ENCODE results near the gene DHRSX. TPM values are rescaled to one million over a fixed set of nuclear protein-coding genes. Genes with fewer than 3 reads are reported as not detected.
A peak's percentile ranks its signal among the peaks of the same experiment; 100 is the strongest.

Gene DHRSX
- total RNA-seq, 3 donors from 2014 or later = 24.3 to 39.0 (median 29.2) TPM

- TF ChIP-seq CTCF (IDR thresholded peaks at IDR 0.05) = no peak
- no peak for TF ChIP-seq POLR2AphosphoS5 (IDR thresholded peaks at IDR 0.05)
- TF ChIP-seq POLR2A (IDR thresholded peaks at IDR 0.05) = no peak
- no peak overlapping the region for H3K27ac ChIP-seq
- no peaks in the 10 kb centered on the region for H3K27me3 ChIP-seq
- no peaks in the 10 kb centered on the region for H3K36me3 ChIP-seq
- no peaks in the 10 kb centered on the region for H3K4me1 ChIP-seq
- H3K9me3 ChIP-seq = peaks cover 8 to 10% of the 10 kb centered on the region in 2 donors
- intact Hi-C loops (cut with DNase I; ENCODE audit: low total_unique reads) = no loop called here
- no peak for DNase-seq (ENCODE audit: low spot score in 2 of 2)
- H3K4me3 ChIP-seq = no peak overlapping the region
Measured at GRCh38 chrX:2409796-2410195, 91.0 kb downstream of the DHRSX start.

GRCh38 chrX:2408856-2409255, 91.9 kb downstream of the DHRSX start:
- Histone ChIP-seq H3K36me3 (no peaks in the 10 kb centered on the region), H3K4me3 (no peak overlapping the region), H3K4me1 (no peaks in the 10 kb centered on the region), H3K27ac (no peak overlapping the region), H3K27me3 (no peaks in the 10 kb centered on the region), H3K9me3 (peaks cover 8 to 10% of the 10 kb centered on the region in 2 donors)
- TF ChIP-seq POLR2AphosphoS5 (IDR thresholded peaks at IDR 0.05) = no peak
- no peak for TF ChIP-seq CTCF (IDR thresholded peaks at IDR 0.05)
- no peak for TF ChIP-seq POLR2A (IDR thresholded peaks at IDR 0.05)
- no peak for DNase-seq (ENCODE audit: low spot score in 2 of 2)
- intact Hi-C loops (cut with DNase I; ENCODE audit: low total_unique reads) = no loop called here

DNA sequence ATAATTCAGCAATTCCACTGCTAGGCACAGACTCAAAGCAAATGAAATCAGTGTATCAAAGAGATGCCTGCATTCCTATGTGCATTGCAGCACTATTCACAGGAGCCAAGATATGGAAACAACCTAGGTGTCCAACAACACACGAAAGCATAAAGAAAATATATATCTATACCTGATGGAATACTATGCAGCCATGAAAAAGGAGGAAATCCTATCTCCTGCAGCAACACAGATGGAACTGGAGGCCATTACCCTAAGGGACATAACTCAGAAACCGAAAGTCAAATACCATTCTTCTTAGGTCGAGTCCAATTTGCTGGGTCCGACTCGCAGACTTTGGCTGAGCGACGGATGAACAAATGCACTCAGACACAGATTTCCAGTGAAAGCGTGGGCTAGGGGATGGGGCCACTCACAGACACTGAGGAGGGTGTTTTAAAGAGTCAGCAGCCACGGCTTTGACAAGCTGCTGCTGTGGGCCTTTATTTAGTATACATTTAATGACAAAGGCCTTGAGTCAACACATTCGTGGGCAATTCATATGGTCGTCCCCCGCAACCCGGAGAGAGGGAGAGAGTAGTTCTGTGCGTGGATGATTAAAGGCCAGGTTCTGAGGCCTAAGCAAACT, 93.8 kb downstream of the DHRSX start:
- H3K4me3 ChIP-seq = no peak overlapping the region
- TF ChIP-seq POLR2A (IDR thresholded peaks at IDR 0.05) = no peak
- TF ChIP-seq CTCF (IDR thresholded peaks at IDR 0.05) = no peak
- no peak for TF ChIP-seq POLR2AphosphoS5 (IDR thresholded peaks at IDR 0.05)
- H3K27ac ChIP-seq = no peak overlapping the region
- no peaks in the 10 kb centered on the region for H3K27me3 ChIP-seq
- no peak for DNase-seq (ENCODE audit: low spot score in 2 of 2)
- H3K9me3 ChIP-seq = peaks cover 8 to 10% of the 10 kb centered on the region in 2 donors
- H3K4me1 ChIP-seq = no peaks in the 10 kb centered on the region
- no peaks in the 10 kb centered on the region for H3K36me3 ChIP-seq
- intact Hi-C loops (cut with DNase I; ENCODE audit: low total_unique reads) = no loop called here

DNA sequence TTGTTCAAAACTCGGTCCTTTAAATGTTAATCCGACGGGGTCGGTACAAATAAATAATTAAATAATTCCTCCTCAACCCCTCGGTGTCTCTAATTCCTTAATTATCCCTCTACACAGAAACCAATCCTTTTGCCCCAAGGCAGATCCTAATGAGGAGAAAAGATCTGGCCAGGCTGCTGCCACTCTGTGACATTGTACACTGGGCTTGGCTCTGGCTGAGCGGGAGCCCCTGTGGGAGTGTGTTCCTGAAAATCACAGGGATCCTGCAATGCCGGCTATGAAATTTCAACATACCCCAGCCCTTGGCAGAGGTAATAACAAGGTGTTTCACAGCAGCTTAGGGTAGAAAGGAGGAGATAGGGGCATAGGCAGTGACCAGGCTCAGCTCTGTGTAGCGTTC, 96.0 kb downstream of the DHRSX start:
- DNase-seq (ENCODE audit: low spot score in 2 of 2) = no peak
- no peaks in the 10 kb centered on the region for H3K4me1 ChIP-seq
- no peak for TF ChIP-seq POLR2AphosphoS5 (IDR thresholded peaks at IDR 0.05)
- no peak for TF ChIP-seq CTCF (IDR thresholded peaks at IDR 0.05)
- no peak for TF ChIP-seq POLR2A (IDR thresholded peaks at IDR 0.05)

DNA sequence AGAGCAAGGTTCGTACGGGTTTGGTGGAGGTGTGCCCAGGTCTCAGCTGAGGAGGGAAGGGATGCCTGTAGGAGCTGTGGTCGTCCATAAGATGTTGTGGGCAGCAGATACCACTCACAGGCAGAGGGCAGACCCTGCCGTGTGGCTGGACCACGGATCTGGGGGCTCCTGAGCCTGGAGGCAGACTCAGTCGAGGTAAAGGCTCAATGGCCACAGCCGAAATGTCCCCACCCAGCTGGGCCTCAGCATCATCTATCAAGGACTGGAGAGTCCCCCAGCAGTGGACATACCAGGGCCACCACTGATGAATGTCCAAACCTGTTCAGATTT, 98.5 kb downstream of the DHRSX start:
- H3K4me3 ChIP-seq = peak overlapping the region in 2 of 3 donors; percentile 32 to 35
- TF ChIP-seq CTCF (IDR thresholded peaks at IDR 0.05) (no peak), POLR2AphosphoS5 (IDR thresholded peaks at IDR 0.05) (no peak), POLR2A (IDR thresholded peaks at IDR 0.05) (no peak)
- H3K27ac ChIP-seq = peak overlapping the region; percentile 72 to 87
- H3K9me3 ChIP-seq = peaks cover 5 to 6% of the 10 kb centered on the region in 2 donors
- DNase-seq (ENCODE audit: low spot score in 2 of 2) = no peak
- H3K4me1 ChIP-seq = no peaks in the 10 kb centered on the region
- H3K27me3 ChIP-seq = no peaks in the 10 kb centered on the region
- H3K36me3 ChIP-seq = no peaks in the 10 kb centered on the region
- intact Hi-C loops (cut with DNase I; ENCODE audit: low total_unique reads) = no loop called here

More for the DNA sequence above, 96.0 kb downstream of the DHRSX start:
- no peak overlapping the region for H3K4me3 ChIP-seq
- H3K27me3 ChIP-seq = no peaks in the 10 kb centered on the region
- intact Hi-C loops (cut with DNase I; ENCODE audit: low total_unique reads) = no loop called here
- H3K9me3 ChIP-seq = peaks cover 8 to 10% of the 10 kb centered on the region in 2 donors
- H3K27ac ChIP-seq = no peak overlapping the region
- H3K36me3 ChIP-seq = no peaks in the 10 kb centered on the region

All from breast epithelium (tissue), 4 donors.